HAP-1 (cell line): Measurements from ENCODE around the gene EIF3L.
A peak's percentile ranks its signal among the peaks of the same experiment; 100 is the strongest.

Source experiments
- DNase-seq, 2 experiments: peaks; one replicate each; pipeline ENCODE4 v3.0.0-alpha.2; 2016 to 2020; ENCODE audit warnings: low spot score in 2 of 2
- H3K27me3 ChIP-seq: fragments of 250-450 bp; sonication (Bioruptor Pico); 2 replicates; pipeline ENCODE4 v1.5.1; 2020; ENCODE audit warnings: low read depth, mild to moderate bottlenecking, moderate library complexity
- H3K36me3 ChIP-seq: fragments of 250-450 bp; sonication (Bioruptor Pico); replicated peaks from 2 replicates; pipeline ENCODE4 v1.5.1; 2020; ENCODE audit warnings: mild to moderate bottlenecking
- H3K4me1 ChIP-seq: fragments of 250-450 bp; sonication (Bioruptor Pico); 2 replicates; pipeline ENCODE4 v1.5.1; 2020; ENCODE audit warnings: mild to moderate bottlenecking
- H3K4me3 ChIP-seq: fragments of 250-450 bp; sonication (Bioruptor Pico); 2 replicates; pipeline ENCODE4 v1.5.1; 2020; ENCODE audit warnings: mild to moderate bottlenecking, moderate library complexity
- H3K9me3 ChIP-seq: fragments of 250-450 bp; sonication (Bioruptor Pico); 2 replicates; pipeline ENCODE4 v1.5.1; 2020; ENCODE audit warnings: mild to moderate bottlenecking, moderate library complexity
- in situ Hi-C: fragments of 300-500 bp; cut with MboI; formaldehyde crosslinking; loops from 3 replicates; pipeline ENCODE4 v1.14.3; 2020; ENCODE audit warnings: low sequenced_read_pairs, inconsistent platforms, mixed read lengths

The EIF3L gene

DNA sequence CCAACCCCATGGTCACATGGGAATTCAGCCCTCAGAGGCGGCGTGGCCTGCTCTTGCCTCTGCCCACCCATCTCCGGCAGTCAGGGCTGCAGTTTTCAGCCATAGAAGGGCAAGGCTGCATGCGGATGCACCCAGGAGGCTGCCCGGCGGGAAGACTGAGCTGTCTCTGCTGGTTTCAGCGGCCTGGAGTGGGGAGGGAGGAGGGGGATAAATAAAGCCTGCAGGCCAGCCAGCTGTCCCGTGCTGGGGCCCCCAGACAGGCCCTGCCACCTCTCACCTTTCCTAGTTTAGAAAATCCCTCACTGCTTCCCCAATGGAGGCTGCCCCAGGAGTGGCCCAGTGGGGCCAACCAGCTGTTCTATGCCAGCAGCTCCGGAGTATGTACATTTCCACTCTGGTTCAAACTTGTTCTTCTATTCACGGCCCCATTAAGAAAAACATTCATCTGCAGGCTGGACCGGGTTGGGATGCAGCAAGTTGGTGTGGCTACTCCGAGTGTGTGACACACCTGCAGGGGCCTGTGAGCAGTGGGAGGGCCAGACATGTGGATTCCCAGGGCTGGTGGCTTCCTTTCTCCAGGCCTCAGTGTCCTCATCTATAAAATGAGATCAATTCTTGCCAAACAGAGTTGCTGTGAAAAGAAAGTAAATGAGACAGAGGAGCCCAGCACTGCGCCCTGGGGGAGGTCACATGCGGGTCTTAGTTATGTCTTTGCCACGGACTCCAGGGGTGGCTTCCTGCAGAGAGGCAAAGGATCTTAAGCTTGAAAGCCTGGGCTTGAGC lies 61.9 kb downstream of the EIF3L start:
- no peak overlapping the region for H3K4me3 ChIP-seq
- in situ Hi-C loops = no loop called here
- peaks cover 3% of the 10 kb centered on the region; the same call in 1 of the 2 replicates for H3K4me1 ChIP-seq
- DNase-seq = no peak
- no peaks in the 10 kb centered on the region for H3K9me3 ChIP-seq
- no peaks in the 10 kb centered on the region for H3K27me3 ChIP-seq
- peaks cover 7% of the 10 kb centered on the region for H3K36me3 ChIP-seq

GRCh38 chr22:37911697-37912096 lies 62.5 kb downstream of the EIF3L start:
- Histone ChIP-seq H3K27me3 (no peaks in the 10 kb centered on the region), H3K9me3 (no peaks in the 10 kb centered on the region), H3K4me3 (no peak overlapping the region), H3K4me1 (peaks cover 3% of the 10 kb centered on the region; the same call in 1 of the 2 replicates), H3K36me3 (peaks cover 7% of the 10 kb centered on the region)
- in situ Hi-C loops = no loop called here
- DNase-seq = peak in 1 of 2 experiments; percentile 48

DNA sequence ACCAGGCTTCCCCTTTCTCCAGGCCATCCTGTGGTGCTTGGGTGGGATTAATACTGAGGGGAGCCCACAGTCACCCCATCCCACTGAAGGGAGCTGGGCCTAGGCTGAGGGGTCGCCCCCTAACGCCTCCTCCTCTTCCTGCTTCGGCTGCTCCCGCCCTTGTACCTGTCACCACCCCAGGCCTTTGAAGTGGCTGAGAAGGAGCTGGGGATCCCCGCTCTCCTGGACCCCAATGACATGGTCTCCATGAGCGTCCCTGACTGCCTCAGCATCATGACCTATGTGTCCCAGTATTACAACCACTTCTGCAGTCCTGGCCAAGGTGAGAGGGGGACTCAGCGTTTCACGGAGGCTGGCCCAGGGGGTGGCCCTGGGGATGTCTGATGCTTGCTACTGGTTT lies 63.0 kb downstream of the EIF3L start:
- Histone ChIP-seq H3K36me3 (peaks cover 10% of the 10 kb centered on the region), H3K4me1 (no peaks in the 10 kb centered on the region), H3K27me3 (no peaks in the 10 kb centered on the region), H3K9me3 (no peaks in the 10 kb centered on the region), H3K4me3 (no peak overlapping the region)
- in situ Hi-C loops = no loop called here
- DNase-seq = no peak

- Histone ChIP-seq H3K9me3 (no peaks in the 10 kb centered on the region), H3K4me1 (no peaks in the 10 kb centered on the region), H3K4me3 (no peak overlapping the region), H3K27me3 (no peaks in the 10 kb centered on the region), H3K36me3 (peaks cover 16% of the 10 kb centered on the region)
- DNase-seq = no peak
- in situ Hi-C loops = no loop called here
Observed at GRCh38 chr22:37913233-37913721, 64.1 kb downstream of the EIF3L start.

DNA sequence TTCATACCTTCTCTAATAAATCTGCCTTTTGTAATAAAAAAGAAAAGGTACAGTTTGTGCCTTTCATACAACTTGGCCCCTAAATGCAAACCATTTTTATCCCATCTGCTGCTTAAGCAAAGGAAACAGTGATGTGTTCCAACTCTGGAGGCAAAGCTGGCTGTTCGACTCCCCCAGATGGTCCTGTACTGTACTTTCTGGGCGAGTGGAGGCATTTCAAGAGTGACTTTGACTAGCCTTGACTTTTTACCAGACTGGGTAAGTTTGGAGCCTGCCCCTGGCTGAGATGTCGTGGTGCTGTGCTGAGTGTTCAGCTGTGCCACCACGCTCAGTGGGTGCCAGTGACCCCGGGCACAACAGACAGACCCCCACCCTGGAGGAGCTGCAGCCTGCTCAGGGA lies 67.1 kb downstream of the EIF3L start:
- in situ Hi-C loops = no loop called here
- DNase-seq = no peak
- Histone ChIP-seq H3K9me3 (no peaks in the 10 kb centered on the region), H3K36me3 (peaks cover 16% of the 10 kb centered on the region), H3K4me1 (no peaks in the 10 kb centered on the region), H3K27me3 (no peaks in the 10 kb centered on the region), H3K4me3 (no peak overlapping the region)

DNA sequence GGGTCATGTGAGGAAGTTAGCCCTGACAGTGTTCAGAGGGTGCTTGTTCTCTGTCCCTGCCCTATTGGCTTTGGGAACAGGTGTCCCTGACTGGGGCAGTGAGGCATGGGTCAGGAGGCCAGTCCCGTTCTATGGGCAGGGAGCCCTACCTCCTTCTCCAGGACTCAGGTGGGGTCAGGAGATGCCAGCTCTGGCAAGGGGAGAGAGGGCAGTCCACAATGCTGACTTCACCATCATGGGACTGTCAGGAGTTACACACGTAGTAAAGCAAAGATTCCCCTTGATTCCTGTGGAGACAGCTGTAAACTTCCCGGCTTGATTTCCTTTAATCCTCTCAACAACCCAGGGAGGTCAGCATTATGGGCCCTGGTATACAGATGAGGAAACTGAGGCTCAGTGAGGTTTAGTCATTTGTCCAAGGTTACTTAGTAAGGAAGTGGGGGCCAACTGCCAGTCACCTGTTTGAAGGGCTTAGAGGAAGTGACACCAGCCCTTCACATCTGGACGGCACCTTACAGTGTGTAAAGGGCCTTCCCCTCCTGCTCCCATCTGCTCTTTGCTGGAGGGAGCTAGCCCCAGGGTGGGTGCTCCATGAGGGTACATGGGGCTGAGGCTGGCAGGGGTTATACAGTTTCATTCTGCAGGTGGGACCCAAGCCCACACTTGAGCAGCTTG lies 68.8 kb downstream of the EIF3L start:
- DNase-seq = no peak
- Histone ChIP-seq H3K27me3 (no peaks in the 10 kb centered on the region), H3K4me1 (no peaks in the 10 kb centered on the region), H3K4me3 (no peak overlapping the region), H3K36me3 (peaks cover 17% of the 10 kb centered on the region), H3K9me3 (no peaks in the 10 kb centered on the region)
- in situ Hi-C loops = no loop called here

DNA sequence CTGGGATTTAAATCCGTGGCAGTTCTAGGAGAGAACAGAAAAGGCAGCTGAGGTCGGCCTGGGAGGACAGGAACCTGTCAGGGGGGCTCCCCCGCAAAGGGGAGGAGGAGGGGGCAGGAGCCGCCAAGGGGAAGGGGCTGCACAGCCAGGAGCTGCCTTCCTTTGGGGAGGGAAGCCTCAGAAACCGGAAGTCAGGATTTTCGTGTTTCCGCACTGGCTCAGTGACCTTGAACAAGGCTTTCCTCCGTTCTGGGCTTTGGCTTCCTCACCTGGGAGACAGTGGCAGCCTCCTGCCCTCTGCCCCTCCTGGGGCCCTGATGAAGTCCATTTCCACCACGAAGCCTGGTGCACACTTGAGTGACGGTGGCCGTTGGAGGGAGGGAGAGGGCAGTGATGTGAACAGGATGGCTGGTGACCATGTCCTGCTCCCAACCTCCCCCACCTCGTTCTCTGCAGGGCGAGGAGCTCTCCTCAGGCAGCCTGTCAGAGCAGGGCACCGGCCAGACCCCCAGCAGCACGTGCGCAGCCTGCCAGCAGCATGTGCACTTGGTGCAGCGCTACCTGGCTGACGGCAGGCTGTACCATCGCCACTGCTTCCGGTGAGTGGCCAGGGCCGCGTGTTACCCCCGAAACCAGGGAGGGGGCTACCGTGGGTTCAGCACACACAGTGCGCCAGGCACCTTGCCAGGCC lies 69.5 kb downstream of the EIF3L start:
- in situ Hi-C loops = no loop called here
- DNase-seq = no peak
- Histone ChIP-seq H3K27me3 (no peaks in the 10 kb centered on the region), H3K36me3 (peaks cover 14% of the 10 kb centered on the region), H3K4me3 (no peak overlapping the region), H3K9me3 (no peaks in the 10 kb centered on the region), H3K4me1 (no peaks in the 10 kb centered on the region)

DNA sequence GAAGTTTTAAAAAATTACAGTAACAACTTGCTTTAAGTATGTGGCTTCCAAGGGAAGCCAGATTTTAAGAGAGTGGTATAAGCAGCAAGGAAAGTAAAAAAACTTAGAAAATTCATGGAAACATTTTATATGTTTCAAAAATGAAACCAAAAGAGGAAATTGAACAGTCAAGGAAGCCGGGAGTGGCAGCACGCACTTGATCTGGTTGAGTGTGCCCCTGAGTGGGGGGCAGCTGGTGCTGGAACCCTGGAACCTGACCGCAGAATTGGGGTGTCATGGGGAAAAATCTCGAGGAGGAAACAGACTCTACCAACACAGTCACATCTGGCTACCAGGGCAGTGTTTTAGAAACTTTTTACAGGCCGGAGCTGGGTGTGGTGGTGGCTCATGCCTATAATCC lies 70.9 kb downstream of the EIF3L start:
- no peak overlapping the region for H3K4me3 ChIP-seq
- no peaks in the 10 kb centered on the region for H3K4me1 ChIP-seq
- DNase-seq = no peak
- H3K27me3 ChIP-seq = no peaks in the 10 kb centered on the region
- peaks cover 14% of the 10 kb centered on the region for H3K36me3 ChIP-seq
- in situ Hi-C loops = no loop called here
- H3K9me3 ChIP-seq = no peaks in the 10 kb centered on the region

GRCh38 chr22:37922191-37922590 lies 73.0 kb downstream of the EIF3L start:
- Histone ChIP-seq H3K27me3 (no peaks in the 10 kb centered on the region), H3K4me3 (no peak overlapping the region), H3K9me3 (no peaks in the 10 kb centered on the region), H3K4me1 (no peaks in the 10 kb centered on the region), H3K36me3 (peaks cover 14% of the 10 kb centered on the region)
- in situ Hi-C loops = no loop called here
- DNase-seq = no peak

DNA sequence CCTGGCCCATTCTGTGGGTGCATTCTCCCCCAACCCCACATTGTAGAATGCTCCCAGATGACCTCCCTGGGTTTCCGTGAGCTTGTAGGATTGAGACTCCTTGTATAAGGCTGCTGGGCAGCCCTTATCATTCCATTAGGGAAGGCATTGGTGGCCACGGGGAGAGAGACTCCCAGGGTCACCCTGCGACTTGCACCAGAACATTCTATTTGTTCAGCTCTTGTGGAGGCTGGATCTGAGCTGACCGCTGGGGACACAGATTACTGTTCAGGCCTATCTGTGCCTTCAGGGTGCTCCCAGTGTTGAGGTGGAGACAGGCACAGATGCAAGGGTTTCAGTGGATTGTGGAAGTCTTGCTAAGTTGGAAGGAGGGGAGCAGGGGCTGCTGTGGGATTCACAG lies 74.7 kb downstream of the EIF3L start:
- no peak for DNase-seq
- Histone ChIP-seq H3K9me3 (no peaks in the 10 kb centered on the region), H3K36me3 (peaks cover 11% of the 10 kb centered on the region; the same call in 1 of the 2 replicates), H3K27me3 (no peaks in the 10 kb centered on the region), H3K4me1 (no peaks in the 10 kb centered on the region), H3K4me3 (no peak overlapping the region)
- in situ Hi-C loops = no loop called here

GRCh38 chr22:37924386-37925065 lies 75.3 kb downstream of the EIF3L start:
- H3K36me3 ChIP-seq = peaks cover 14% of the 10 kb centered on the region; the same call in 1 of the 2 replicates
- H3K27me3 ChIP-seq = no peaks in the 10 kb centered on the region

GRCh38 chr22:37925330-37925729 lies 76.1 kb downstream of the EIF3L start:
- Histone ChIP-seq H3K4me1 (no peaks in the 10 kb centered on the region), H3K4me3 (no peak overlapping the region), H3K9me3 (no peaks in the 10 kb centered on the region), H3K27me3 (no peaks in the 10 kb centered on the region), H3K36me3 (peaks cover 14% of the 10 kb centered on the region; the same call in 1 of the 2 replicates)
- no peak for DNase-seq
- in situ Hi-C loops = no loop called here

More at GRCh38 chr22:37924386-37925065, 75.3 kb downstream of the EIF3L start:
- H3K9me3 ChIP-seq = no peaks in the 10 kb centered on the region
- no peak for DNase-seq
- H3K4me3 ChIP-seq = no peak overlapping the region
- in situ Hi-C loops = no loop called here
- no peaks in the 10 kb centered on the region for H3K4me1 ChIP-seq

DNA sequence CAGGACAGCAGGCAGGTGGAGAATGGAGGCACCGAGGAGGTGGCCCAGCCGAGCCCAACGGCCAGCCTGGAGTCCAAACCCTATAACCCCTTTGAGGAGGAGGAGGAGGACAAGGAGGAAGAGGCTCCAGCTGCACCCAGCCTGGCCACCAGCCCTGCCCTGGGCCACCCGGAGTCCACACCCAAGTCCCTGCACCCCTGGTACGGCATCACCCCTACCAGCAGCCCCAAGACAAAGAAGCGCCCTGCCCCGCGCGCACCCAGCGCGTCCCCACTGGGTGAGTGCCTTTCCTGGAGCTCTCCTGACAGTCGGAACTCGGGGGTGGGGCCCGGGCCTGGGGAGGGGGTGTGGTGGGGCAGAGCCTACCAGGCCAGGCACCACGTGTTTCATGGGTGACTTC lies 76.5 kb downstream of the EIF3L start:
- in situ Hi-C loops = no loop called here
- H3K4me3 ChIP-seq = no peak overlapping the region
- H3K27me3 ChIP-seq = no peaks in the 10 kb centered on the region
- H3K9me3 ChIP-seq = no peaks in the 10 kb centered on the region
- H3K36me3 ChIP-seq = peaks cover 14% of the 10 kb centered on the region; the same call in 1 of the 2 replicates
- H3K4me1 ChIP-seq = no peaks in the 10 kb centered on the region
- DNase-seq = no peak
